ENCODE results near the gene GNG3. TPM values are rescaled to one million over a fixed set of nuclear protein-coding genes. Genes with fewer than 3 reads are reported as not detected.

The GNG3 gene
- total and polyA plus RNA-seq, 8 donors: 0.42 to 1.9 (median 1.5) TPM; not detected in 1

- intact Hi-C loops (cut with DNase I): no loop called here
- H3K36me3 ChIP-seq: peaks cover 0 to 32% of the 10 kb centered on the region in 2 donors
- H3K4me1 ChIP-seq: peaks cover 26 to 67% of the 10 kb centered on the region in 2 donors
- DNase-seq: no peak
- TF ChIP-seq, protein P1, sequence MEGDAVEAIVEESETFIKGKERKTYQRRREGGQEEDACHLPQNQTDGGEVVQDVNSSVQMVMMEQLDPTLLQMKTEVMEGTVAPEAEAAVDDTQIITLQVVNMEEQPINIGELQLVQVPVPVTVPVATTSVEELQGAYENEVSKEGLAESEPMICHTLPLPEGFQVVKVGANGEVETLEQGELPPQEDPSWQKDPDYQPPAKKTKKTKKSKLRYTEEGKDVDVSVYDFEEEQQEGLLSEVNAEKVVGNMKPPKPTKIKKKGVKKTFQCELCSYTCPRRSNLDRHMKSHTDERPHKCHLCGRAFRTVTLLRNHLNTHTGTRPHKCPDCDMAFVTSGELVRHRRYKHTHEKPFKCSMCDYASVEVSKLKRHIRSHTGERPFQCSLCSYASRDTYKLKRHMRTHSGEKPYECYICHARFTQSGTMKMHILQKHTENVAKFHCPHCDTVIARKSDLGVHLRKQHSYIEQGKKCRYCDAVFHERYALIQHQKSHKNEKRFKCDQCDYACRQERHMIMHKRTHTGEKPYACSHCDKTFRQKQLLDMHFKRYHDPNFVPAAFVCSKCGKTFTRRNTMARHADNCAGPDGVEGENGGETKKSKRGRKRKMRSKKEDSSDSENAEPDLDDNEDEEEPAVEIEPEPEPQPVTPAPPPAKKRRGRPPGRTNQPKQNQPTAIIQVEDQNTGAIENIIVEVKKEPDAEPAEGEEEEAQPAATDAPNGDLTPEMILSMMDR (IDR thresholded peaks at IDR 0.05): no peak
- no peaks in the 10 kb centered on the region for H3K27me3 ChIP-seq
- ATAC-seq: no peak
- peak overlapping the region; percentile 96 to 97 for H3K27ac ChIP-seq
- H3K4me3 ChIP-seq: peak overlapping the region; percentile 51 to 59
- no peaks in the 10 kb centered on the region for H3K9me3 ChIP-seq
Measured at GRCh38 chr11:62708392-62708791, 916 bp downstream of the GNG3 start.

DNA sequence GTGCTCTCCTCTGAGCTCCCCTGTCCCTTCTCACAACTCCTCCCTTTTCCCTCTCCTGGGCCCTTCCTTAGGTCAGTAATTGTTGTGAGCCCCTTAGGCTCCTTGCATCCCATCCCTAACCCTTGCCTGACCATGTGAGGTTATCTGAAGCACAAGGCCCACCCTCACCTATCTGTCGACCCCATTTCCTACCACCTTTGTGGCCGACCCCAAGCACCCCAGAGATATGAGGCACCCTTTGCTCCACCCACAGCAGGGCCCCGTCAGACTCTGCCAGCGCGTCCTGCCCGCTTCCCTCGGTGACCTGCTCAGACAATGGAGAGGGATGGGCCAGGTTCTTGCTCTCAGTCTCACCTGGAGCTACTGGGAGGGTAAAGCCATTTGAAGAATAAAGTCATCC lies 1.3 kb downstream of the GNG3 start:
- Histone ChIP-seq H3K9me3 (no peaks in the 10 kb centered on the region), H3K27ac (peak overlapping the region; percentile 96 to 97), H3K4me1 (peaks cover 26 to 69% of the 10 kb centered on the region in 2 donors), H3K27me3 (no peaks in the 10 kb centered on the region), H3K4me3 (peak overlapping the region; percentile 51 to 59), H3K36me3 (peaks cover 0 to 36% of the 10 kb centered on the region in 2 donors)
- intact Hi-C loops (cut with DNase I): no loop called here
- DNase-seq: no peak
- TF ChIP-seq, protein P1 (IDR thresholded peaks at IDR 0.05): no peak
- peak; percentile 13 for ATAC-seq

- Histone ChIP-seq H3K27me3 (no peaks in the 10 kb centered on the region), H3K4me1 (peaks cover 29 to 68% of the 10 kb centered on the region in 2 donors), H3K4me3 (peak overlapping the region; percentile 51 to 59), H3K27ac (peak overlapping the region; percentile 96 to 97), H3K9me3 (no peaks in the 10 kb centered on the region), H3K36me3 (peaks cover 0 to 43% of the 10 kb centered on the region in 2 donors)
- DNase-seq (peak; percentile 96 to 99 (median 98)), ATAC-seq (peak; percentile 82)
- TF ChIP-seq, protein P1 (IDR thresholded peaks at IDR 0.05): no peak
- intact Hi-C loops (cut with DNase I): no loop called here
Measured at GRCh38 chr11:62709247-62710000, 1.9 kb downstream of the GNG3 start.

DNA sequence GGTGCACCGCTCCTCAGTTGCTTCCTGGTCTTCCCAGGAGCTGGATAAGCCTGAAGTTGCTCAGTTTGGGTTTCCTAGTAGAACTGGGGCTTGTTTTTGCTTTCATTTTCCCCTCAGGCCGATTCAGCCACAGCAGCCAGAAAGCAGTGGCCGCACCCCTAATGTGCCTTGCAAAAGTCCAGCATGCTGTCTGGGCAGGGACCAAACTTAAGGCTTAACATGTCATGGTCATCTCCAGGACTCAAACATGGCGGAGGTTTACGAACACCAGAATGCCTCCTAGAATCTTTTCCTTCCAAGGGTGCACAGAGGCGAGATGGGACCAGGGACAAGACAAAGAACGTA lies 2.5 kb downstream of the GNG3 start:
- Histone ChIP-seq H3K36me3 (peaks cover 0 to 48% of the 10 kb centered on the region in 2 donors), H3K9me3 (no peaks in the 10 kb centered on the region), H3K27me3 (no peaks in the 10 kb centered on the region), H3K4me3 (peak overlapping the region; percentile 51 to 59), H3K4me1 (peaks cover 29 to 63% of the 10 kb centered on the region in 2 donors), H3K27ac (peak overlapping the region; percentile 96 to 97)
- TF ChIP-seq, protein P1 (IDR thresholded peaks at IDR 0.05): no peak
- ATAC-seq: no peak
- intact Hi-C loops (cut with DNase I): no loop called here
- DNase-seq: no peak

DNA sequence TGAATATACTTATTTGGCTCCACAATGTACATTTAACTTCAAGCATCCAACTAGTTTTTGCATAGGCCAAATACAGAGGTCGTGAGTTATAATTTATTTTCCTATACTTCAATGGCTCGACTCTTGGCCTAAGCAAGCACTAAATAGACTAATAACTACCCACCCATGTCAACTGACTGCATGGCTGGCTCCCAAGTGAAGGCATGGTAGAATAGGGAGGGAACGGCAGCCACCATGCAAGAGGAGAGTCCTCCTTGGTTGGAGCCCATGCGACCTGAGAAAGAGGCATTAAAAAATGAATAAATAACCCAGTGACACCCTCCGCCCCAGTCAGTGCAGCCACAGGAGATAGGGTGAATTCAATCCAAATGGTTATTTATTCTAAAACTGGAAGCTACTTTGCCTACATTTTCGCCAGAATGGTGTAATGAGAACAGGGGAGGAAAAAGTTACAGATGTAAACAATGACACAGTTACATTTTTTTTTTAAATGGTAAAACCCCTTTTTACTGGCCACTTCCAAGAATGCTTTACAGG lies 4.9 kb downstream of the GNG3 start:
- intact Hi-C loops (cut with DNase I): no loop called here
- no peak for DNase-seq
- Histone ChIP-seq H3K27ac (peak overlapping the region; percentile 23 to 49), H3K27me3 (no peaks in the 10 kb centered on the region), H3K4me1 (peaks cover 17 to 42% of the 10 kb centered on the region in 2 donors), H3K9me3 (no peaks in the 10 kb centered on the region), H3K4me3 (no peak overlapping the region), H3K36me3 (peaks cover 0 to 72% of the 10 kb centered on the region in 2 donors)
- no peak for ATAC-seq
- TF ChIP-seq, protein P1 (IDR thresholded peaks at IDR 0.05): no peak
